ENCODE data around the gene TLK1. TPM values are rescaled to one million over a fixed set of nuclear protein-coding genes. Genes with fewer than 3 reads are reported as not detected.
"Not testable (repeated sequence)": the region's sequence is repeated elsewhere in the genome, so short reads cannot be mapped to it uniquely, and the experiment has no call there.

TLK1 gene
- total and polyA plus RNA-seq, 4 donors = 8.5 to 54.4 (median 27.3) TPM

DNA sequence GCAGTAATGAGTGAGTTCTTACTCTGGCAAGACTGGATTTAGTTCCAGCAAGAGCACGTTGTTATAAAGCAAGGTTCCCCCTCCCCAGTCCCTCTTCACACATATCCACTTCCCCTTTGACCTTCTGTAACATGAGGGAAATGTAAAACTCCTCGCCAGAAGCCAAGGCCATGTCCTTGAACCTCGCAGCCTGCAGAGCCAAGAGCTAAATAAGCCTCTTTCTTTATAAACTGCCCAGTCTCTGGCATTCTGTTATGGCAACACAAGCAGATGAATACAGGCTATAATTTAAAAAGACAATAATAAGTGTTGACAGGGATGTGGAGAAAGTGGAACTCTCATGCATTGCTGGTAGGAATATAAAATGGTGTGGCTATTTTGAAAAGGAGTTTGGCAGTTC, 60.3 kb downstream of the TLK1 start:
- H3K9me3 ChIP-seq (ENCODE audit: control insufficient read depth in 4 of 4, insufficient read depth in 3 of 4, low read length in 3 of 4) = peaks cover 0 to 25% (median 2%) of the 10 kb centered on the region in 4 donors
- ATAC-seq (ENCODE audit: insufficient read depth, low FRiP score) (no peak), DNase-seq (no peak)
- no peaks in the 10 kb centered on the region for H3K4me1 ChIP-seq (ENCODE audit: control insufficient read depth in 5 of 5, insufficient read depth in 5 of 5, low read length in 5 of 5)
- WGBS, 2 donors = 91 to 94% methylated on average over 3 of the region's 3 CpGs
- H3K27ac ChIP-seq (ENCODE audit: low read depth in 1 of 2, low read length in 1 of 2) = no peak overlapping the region
- TF ChIP-seq, protein P1, sequence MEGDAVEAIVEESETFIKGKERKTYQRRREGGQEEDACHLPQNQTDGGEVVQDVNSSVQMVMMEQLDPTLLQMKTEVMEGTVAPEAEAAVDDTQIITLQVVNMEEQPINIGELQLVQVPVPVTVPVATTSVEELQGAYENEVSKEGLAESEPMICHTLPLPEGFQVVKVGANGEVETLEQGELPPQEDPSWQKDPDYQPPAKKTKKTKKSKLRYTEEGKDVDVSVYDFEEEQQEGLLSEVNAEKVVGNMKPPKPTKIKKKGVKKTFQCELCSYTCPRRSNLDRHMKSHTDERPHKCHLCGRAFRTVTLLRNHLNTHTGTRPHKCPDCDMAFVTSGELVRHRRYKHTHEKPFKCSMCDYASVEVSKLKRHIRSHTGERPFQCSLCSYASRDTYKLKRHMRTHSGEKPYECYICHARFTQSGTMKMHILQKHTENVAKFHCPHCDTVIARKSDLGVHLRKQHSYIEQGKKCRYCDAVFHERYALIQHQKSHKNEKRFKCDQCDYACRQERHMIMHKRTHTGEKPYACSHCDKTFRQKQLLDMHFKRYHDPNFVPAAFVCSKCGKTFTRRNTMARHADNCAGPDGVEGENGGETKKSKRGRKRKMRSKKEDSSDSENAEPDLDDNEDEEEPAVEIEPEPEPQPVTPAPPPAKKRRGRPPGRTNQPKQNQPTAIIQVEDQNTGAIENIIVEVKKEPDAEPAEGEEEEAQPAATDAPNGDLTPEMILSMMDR (IDR thresholded peaks at IDR 0.05; ENCODE audit: control extremely low read depth, extremely low read depth) = no peak
- no peak overlapping the region for H3K4me3 ChIP-seq
- H3K36me3 ChIP-seq (ENCODE audit: control insufficient read depth in 4 of 4, insufficient read depth in 4 of 4, low read length in 4 of 4) = peaks cover 0 to 1% (median 0%) of the 10 kb centered on the region in 4 donors
- H3K9ac ChIP-seq (ENCODE audit: insufficient read depth in 1 of 2, low read length in 2 of 2) = no peak overlapping the region
- no peaks in the 10 kb centered on the region for H3K27me3 ChIP-seq (ENCODE audit: control insufficient read depth in 3 of 3, insufficient read depth in 3 of 3, low read length in 2 of 3)

DNA sequence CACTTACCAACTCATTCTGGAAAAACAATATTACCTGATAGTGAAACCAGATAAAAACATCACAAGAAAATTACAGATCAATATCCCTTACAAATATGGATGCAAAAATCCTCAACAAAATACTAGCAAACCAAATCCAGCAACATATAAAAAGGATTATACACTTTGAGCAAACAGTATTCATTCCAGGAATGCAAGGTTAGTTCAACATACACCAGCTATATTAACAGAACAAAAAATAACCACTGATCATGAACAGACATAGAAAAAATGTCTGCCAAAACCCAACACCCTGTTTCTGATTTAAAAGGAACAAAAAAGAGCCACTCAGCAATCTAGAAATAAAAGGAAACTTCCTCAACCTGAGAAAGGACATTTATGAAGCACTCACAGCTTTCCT, 62.1 kb downstream of the TLK1 start:
- H3K4me1 ChIP-seq (ENCODE audit: control insufficient read depth in 5 of 5, insufficient read depth in 5 of 5, low read length in 5 of 5) = no peaks in the 10 kb centered on the region
- TF ChIP-seq, protein P1 (IDR thresholded peaks at IDR 0.05; ENCODE audit: control extremely low read depth, extremely low read depth) = no peak
- H3K27me3 ChIP-seq (ENCODE audit: control insufficient read depth in 3 of 3, insufficient read depth in 3 of 3, low read length in 2 of 3) = no peaks in the 10 kb centered on the region
- no peak overlapping the region for H3K27ac ChIP-seq (ENCODE audit: low read depth in 1 of 2, low read length in 1 of 2)
- ATAC-seq (ENCODE audit: insufficient read depth, low FRiP score) = no peak
- DNase-seq = no peak
- peaks cover 0 to 25% (median 2%) of the 10 kb centered on the region in 4 donors for H3K9me3 ChIP-seq (ENCODE audit: control insufficient read depth in 4 of 4, insufficient read depth in 3 of 4, low read length in 3 of 4)
- peaks cover 0 to 1% (median 0%) of the 10 kb centered on the region in 4 donors for H3K36me3 ChIP-seq (ENCODE audit: control insufficient read depth in 4 of 4, insufficient read depth in 4 of 4, low read length in 4 of 4)
- H3K4me3 ChIP-seq = no peak overlapping the region
- no peak overlapping the region for H3K9ac ChIP-seq (ENCODE audit: insufficient read depth in 1 of 2, low read length in 2 of 2)

- H3K9ac ChIP-seq (ENCODE audit: insufficient read depth in 1 of 2, low read length in 2 of 2) = no peak overlapping the region
- H3K27me3 ChIP-seq (ENCODE audit: control insufficient read depth in 3 of 3, insufficient read depth in 3 of 3, low read length in 2 of 3) = no peaks in the 10 kb centered on the region
- peaks cover 0 to 2% (median 0%) of the 10 kb centered on the region in 4 donors for H3K36me3 ChIP-seq (ENCODE audit: control insufficient read depth in 4 of 4, insufficient read depth in 4 of 4, low read length in 4 of 4)
- WGBS, 2 donors = 77 to 78% methylated on average over 2 of the region's 2 CpGs
- no peak for ATAC-seq (ENCODE audit: insufficient read depth, low FRiP score)
- DNase-seq = no peak
- H3K9me3 ChIP-seq (ENCODE audit: control insufficient read depth in 4 of 4, insufficient read depth in 3 of 4, low read length in 3 of 4) = peaks cover 0 to 25% (median 2%) of the 10 kb centered on the region in 4 donors
- no peaks in the 10 kb centered on the region for H3K4me1 ChIP-seq (ENCODE audit: control insufficient read depth in 5 of 5, insufficient read depth in 5 of 5, low read length in 5 of 5)
- TF ChIP-seq, protein P1 (IDR thresholded peaks at IDR 0.05; ENCODE audit: control extremely low read depth, extremely low read depth) = no peak
- H3K4me3 ChIP-seq = no peak overlapping the region
- H3K27ac ChIP-seq (ENCODE audit: low read depth in 1 of 2, low read length in 1 of 2) = no peak overlapping the region
Measured at GRCh38 chr2:171095014-171095582, 65.6 kb downstream of the TLK1 start.

- not testable (repeated sequence) for H3K4me3 ChIP-seq; DNase-seq; ATAC-seq (ENCODE audit: insufficient read depth, low FRiP score)
Measured at GRCh38 chr2:171091517-171091916, 69.2 kb downstream of the TLK1 start.

More at GRCh38 chr2:171091517-171091916, 69.2 kb downstream of the TLK1 start:
- H3K36me3 ChIP-seq (ENCODE audit: control insufficient read depth in 4 of 4, insufficient read depth in 4 of 4, low read length in 4 of 4); H3K27me3 ChIP-seq (ENCODE audit: control insufficient read depth in 3 of 3, insufficient read depth in 3 of 3, low read length in 2 of 3); H3K4me1 ChIP-seq (ENCODE audit: control insufficient read depth in 5 of 5, insufficient read depth in 5 of 5, low read length in 5 of 5); H3K9me3 ChIP-seq (ENCODE audit: control insufficient read depth in 4 of 4, insufficient read depth in 3 of 4, low read length in 3 of 4); H3K27ac ChIP-seq (ENCODE audit: low read depth in 1 of 2, low read length in 1 of 2); H3K9ac ChIP-seq (ENCODE audit: insufficient read depth in 1 of 2, low read length in 2 of 2): not testable (repeated sequence)
- 96 to 97% methylated on average over 11 of the region's 11 CpGs for WGBS, 2 donors

Data from lung (tissue), 12 donors.